Stimulated activated naive CD8-positive, alpha-beta T cell treated with anti-CD3 and anti-CD28 coated beads, Interleukin-15, Interleukin-2, amounts not matched to agents 100 ng/mL and 50 ng/mL, for 24 hours (primary cell): ENCODE data around the gene RADIL.
"Not testable (repeated sequence)": the region's sequence is repeated elsewhere in the genome, so short reads cannot be mapped to it uniquely, and the experiment has no call there.

Experiments used
- H3K27ac Mint-ChIP-seq: one replicate; pipeline ENCODE4 v1.8.0; 2021; ENCODE audit warnings: mild to moderate bottlenecking, mixed read lengths
- H3K27me3 Mint-ChIP-seq: one replicate; pipeline ENCODE4 v1.8.0; 2021; ENCODE audit warnings: mixed read lengths
- H3K36me3 Mint-ChIP-seq: one replicate; pipeline ENCODE4 v1.8.0; 2021; ENCODE audit warnings: low read depth, mixed read lengths
- H3K4me1 Mint-ChIP-seq: one replicate; pipeline ENCODE4 v1.8.0; 2021; ENCODE audit warnings: low read depth, mixed read lengths
- H3K4me3 Mint-ChIP-seq: one replicate; pipeline ENCODE4 v1.8.0; 2021; ENCODE audit warnings: mild to moderate bottlenecking, mixed read lengths
- H3K9me3 Mint-ChIP-seq: one replicate; pipeline ENCODE4 v1.8.0; 2021; ENCODE audit warnings: mixed read lengths

The RADIL gene

GRCh38 chr7:4805110-4805983 lies 78.2 kb downstream of the RADIL start:
- Mint-ChIP-seq H3K9me3 (no peaks in the 10 kb centered on the region), H3K27me3 (peaks cover 2% of the 10 kb centered on the region), H3K36me3 (no peaks in the 10 kb centered on the region), H3K4me3 (no peak overlapping the region), H3K4me1 (peaks cover 10% of the 10 kb centered on the region), H3K27ac (no peak overlapping the region)

- Mint-ChIP-seq H3K27ac (no peak overlapping the region), H3K27me3 (no peaks in the 10 kb centered on the region)
Measured at GRCh38 chr7:4803397-4804241, 79.9 kb downstream of the RADIL start.

GRCh38 chr7:4802577-4802976 lies 80.9 kb downstream of the RADIL start:
- not testable (repeated sequence) for H3K36me3 Mint-ChIP-seq, H3K4me1 Mint-ChIP-seq, H3K4me3 Mint-ChIP-seq, H3K27ac Mint-ChIP-seq, H3K27me3 Mint-ChIP-seq, H3K9me3 Mint-ChIP-seq

More at GRCh38 chr7:4803397-4804241, 79.9 kb downstream of the RADIL start:
- H3K36me3 Mint-ChIP-seq = no peaks in the 10 kb centered on the region
- H3K9me3 Mint-ChIP-seq = no peaks in the 10 kb centered on the region
- no peak overlapping the region for H3K4me3 Mint-ChIP-seq
- no peaks in the 10 kb centered on the region for H3K4me1 Mint-ChIP-seq

GRCh38 chr7:4801839-4802231 lies 81.7 kb downstream of the RADIL start:
- Mint-ChIP-seq H3K9me3 (no peaks in the 10 kb centered on the region), H3K27me3 (no peaks in the 10 kb centered on the region), H3K27ac (no peak overlapping the region), H3K36me3 (no peaks in the 10 kb centered on the region), H3K4me1 (no peaks in the 10 kb centered on the region), H3K4me3 (no peak overlapping the region)

GRCh38 chr7:4800926-4801838 lies 82.3 kb downstream of the RADIL start:
- Mint-ChIP-seq H3K4me3 (no peak overlapping the region), H3K36me3 (no peaks in the 10 kb centered on the region), H3K27me3 (no peaks in the 10 kb centered on the region), H3K4me1 (no peaks in the 10 kb centered on the region), H3K27ac (peak overlapping the region; percentile 34), H3K9me3 (no peaks in the 10 kb centered on the region)

- no peaks in the 10 kb centered on the region for H3K36me3 Mint-ChIP-seq
- H3K27me3 Mint-ChIP-seq = no peaks in the 10 kb centered on the region
Measured at GRCh38 chr7:4800487-4800886, 83.0 kb downstream of the RADIL start.

GRCh38 chr7:4799508-4800268 lies 83.8 kb downstream of the RADIL start:
- H3K4me3 Mint-ChIP-seq = no peak overlapping the region
- no peak overlapping the region for H3K27ac Mint-ChIP-seq
- H3K9me3 Mint-ChIP-seq = no peaks in the 10 kb centered on the region
- H3K27me3 Mint-ChIP-seq = no peaks in the 10 kb centered on the region
- H3K4me1 Mint-ChIP-seq = no peaks in the 10 kb centered on the region
- no peaks in the 10 kb centered on the region for H3K36me3 Mint-ChIP-seq

More at GRCh38 chr7:4800487-4800886, 83.0 kb downstream of the RADIL start:
- H3K4me1 Mint-ChIP-seq = no peaks in the 10 kb centered on the region
- no peaks in the 10 kb centered on the region for H3K9me3 Mint-ChIP-seq
- H3K27ac Mint-ChIP-seq = no peak overlapping the region
- H3K4me3 Mint-ChIP-seq = no peak overlapping the region

- H3K27me3 Mint-ChIP-seq = no peaks in the 10 kb centered on the region
- no peak overlapping the region for H3K4me3 Mint-ChIP-seq
- H3K9me3 Mint-ChIP-seq = no peaks in the 10 kb centered on the region
- H3K4me1 Mint-ChIP-seq = no peaks in the 10 kb centered on the region
- no peaks in the 10 kb centered on the region for H3K36me3 Mint-ChIP-seq
- no peak overlapping the region for H3K27ac Mint-ChIP-seq
Measured at GRCh38 chr7:4798706-4799235, 84.7 kb downstream of the RADIL start.

GRCh38 chr7:4797858-4798705 lies 85.4 kb downstream of the RADIL start:
- no peaks in the 10 kb centered on the region for H3K9me3 Mint-ChIP-seq
- H3K4me1 Mint-ChIP-seq = no peaks in the 10 kb centered on the region
- H3K27ac Mint-ChIP-seq = no peak overlapping the region
- H3K36me3 Mint-ChIP-seq = no peaks in the 10 kb centered on the region
- no peak overlapping the region for H3K4me3 Mint-ChIP-seq
- H3K27me3 Mint-ChIP-seq = no peaks in the 10 kb centered on the region

GRCh38 chr7:4796453-4796852 lies 87.1 kb downstream of the RADIL start:
- Mint-ChIP-seq H3K4me3 (no peak overlapping the region), H3K27ac (no peak overlapping the region), H3K36me3 (peaks cover 3% of the 10 kb centered on the region), H3K4me1 (peaks cover 3% of the 10 kb centered on the region), H3K27me3 (no peaks in the 10 kb centered on the region), H3K9me3 (no peaks in the 10 kb centered on the region)

- H3K4me3 Mint-ChIP-seq = no peak overlapping the region
- H3K9me3 Mint-ChIP-seq = no peaks in the 10 kb centered on the region
- H3K4me1 Mint-ChIP-seq = peaks cover 4% of the 10 kb centered on the region
- H3K27me3 Mint-ChIP-seq = no peaks in the 10 kb centered on the region
- H3K27ac Mint-ChIP-seq = no peak overlapping the region
- H3K36me3 Mint-ChIP-seq = peaks cover 5% of the 10 kb centered on the region
Measured at GRCh38 chr7:4794591-4795350, 88.7 kb downstream of the RADIL start.

GRCh38 chr7:4794171-4794570 lies 89.3 kb downstream of the RADIL start:
- not testable (repeated sequence) for H3K27ac Mint-ChIP-seq, H3K36me3 Mint-ChIP-seq, H3K9me3 Mint-ChIP-seq, H3K4me3 Mint-ChIP-seq, H3K4me1 Mint-ChIP-seq, H3K27me3 Mint-ChIP-seq
